ENCODE results near the gene SNRNP70.
A peak's percentile ranks its signal among the peaks of the same experiment; 100 is the strongest.

SNRNP70 gene

DNA sequence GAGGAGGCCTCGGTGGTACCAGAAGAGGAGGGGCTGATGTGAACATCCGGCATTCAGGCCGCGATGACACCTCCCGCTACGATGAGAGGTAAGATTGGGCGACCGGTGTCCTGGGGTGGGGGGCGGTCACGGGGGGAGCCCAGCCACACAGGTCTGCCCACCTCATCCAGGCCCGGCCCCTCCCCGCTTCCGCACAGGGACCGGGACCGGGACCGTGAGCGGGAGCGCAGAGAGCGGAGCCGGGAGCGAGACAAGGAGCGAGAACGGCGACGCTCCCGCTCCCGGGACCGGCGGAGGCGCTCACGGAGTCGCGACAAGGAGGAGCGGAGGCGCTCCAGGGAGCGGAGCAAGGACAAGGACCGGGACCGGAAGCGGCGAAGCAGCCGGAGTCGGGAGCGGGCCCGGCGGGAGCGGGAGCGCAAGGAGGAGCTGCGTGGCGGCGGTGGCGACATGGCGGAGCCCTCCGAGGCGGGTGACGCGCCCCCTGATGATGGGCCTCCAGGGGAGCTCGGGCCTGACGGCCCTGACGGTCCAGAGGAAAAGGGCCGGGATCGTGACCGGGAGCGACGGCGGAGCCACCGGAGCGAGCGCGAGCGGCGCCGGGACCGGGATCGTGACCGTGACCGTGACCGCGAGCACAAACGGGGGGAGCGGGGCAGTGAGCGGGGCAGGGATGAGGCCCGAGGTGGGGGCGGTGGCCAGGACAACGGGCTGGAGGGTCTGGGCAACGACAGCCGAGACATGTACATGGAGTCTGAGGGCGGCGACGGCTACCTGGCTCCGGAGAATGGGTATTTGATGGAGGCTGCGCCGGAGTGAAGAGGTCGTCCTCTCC, 22.6 kb downstream of the SNRNP70 start:
- TF ChIP-seq, protein P1, sequence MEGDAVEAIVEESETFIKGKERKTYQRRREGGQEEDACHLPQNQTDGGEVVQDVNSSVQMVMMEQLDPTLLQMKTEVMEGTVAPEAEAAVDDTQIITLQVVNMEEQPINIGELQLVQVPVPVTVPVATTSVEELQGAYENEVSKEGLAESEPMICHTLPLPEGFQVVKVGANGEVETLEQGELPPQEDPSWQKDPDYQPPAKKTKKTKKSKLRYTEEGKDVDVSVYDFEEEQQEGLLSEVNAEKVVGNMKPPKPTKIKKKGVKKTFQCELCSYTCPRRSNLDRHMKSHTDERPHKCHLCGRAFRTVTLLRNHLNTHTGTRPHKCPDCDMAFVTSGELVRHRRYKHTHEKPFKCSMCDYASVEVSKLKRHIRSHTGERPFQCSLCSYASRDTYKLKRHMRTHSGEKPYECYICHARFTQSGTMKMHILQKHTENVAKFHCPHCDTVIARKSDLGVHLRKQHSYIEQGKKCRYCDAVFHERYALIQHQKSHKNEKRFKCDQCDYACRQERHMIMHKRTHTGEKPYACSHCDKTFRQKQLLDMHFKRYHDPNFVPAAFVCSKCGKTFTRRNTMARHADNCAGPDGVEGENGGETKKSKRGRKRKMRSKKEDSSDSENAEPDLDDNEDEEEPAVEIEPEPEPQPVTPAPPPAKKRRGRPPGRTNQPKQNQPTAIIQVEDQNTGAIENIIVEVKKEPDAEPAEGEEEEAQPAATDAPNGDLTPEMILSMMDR (IDR thresholded peaks at IDR 0.05; ENCODE audit: low read depth, low read length): no peak

GRCh38 chr19:49109051-49109450, 23.8 kb downstream of the SNRNP70 start:
- TF ChIP-seq, protein P1 (IDR thresholded peaks at IDR 0.05; ENCODE audit: low read depth, low read length): no peak
- no peak overlapping the region for H3K4me3 ChIP-seq (ENCODE audit: low read depth, low read length)

More for the DNA sequence above, 22.6 kb downstream of the SNRNP70 start:
- H3K4me3 ChIP-seq (ENCODE audit: low read depth, low read length): no peak overlapping the region

DNA sequence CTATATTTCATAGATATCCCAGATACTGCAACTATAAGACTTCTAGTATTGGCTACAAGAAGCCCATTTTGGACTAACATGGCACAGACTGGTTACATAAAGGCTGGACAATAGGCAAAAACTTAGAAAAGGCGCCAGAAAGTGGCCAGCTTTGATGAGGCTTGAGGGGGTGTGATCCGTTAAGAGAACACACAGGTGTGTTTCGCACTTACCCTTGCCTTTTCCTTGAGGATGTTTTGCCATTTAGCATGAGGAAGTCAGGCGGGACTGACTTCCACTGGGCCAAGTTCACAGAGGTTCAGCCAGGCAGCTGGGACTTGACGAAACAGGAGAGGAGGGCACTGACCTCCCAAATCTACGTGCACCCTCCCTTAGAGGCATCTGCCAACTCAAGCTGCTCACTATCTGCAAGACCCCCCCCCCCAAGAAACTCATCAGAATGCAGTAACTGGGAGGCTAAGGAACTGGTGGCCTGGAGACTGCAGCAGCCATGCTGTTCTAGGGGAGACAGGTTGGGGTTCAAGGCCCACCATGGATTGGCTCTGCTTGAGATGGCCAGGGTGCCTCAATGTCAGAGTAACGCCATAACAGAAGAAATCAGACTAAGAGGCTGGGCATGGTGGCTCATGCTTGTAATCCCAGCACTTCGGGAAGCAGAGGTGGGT, 24.4 kb downstream of the SNRNP70 start:
- TF ChIP-seq, protein P1 (IDR thresholded peaks at IDR 0.05; ENCODE audit: low read depth, low read length): no peak

DNA sequence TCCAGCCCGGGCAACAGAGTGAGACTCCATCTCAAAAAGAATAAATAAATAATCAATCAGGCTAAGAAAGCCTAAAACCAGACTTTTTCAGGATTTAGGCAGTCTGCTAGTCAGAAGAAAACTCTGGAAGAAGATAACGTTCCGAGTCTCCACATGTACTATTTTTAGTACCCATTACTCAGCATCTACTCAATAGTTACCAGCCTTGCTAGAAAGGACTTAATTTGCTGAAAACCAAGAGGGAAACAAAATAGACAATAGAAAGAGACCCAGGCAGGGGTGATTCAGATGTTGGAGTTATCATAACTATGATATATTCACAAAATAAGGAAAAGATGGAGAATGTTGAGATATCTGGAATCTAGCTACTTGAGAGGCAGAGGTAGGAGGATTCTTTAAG, 25.3 kb downstream of the SNRNP70 start:
- TF ChIP-seq, protein P1 (IDR thresholded peaks at IDR 0.05; ENCODE audit: low read depth, low read length): no peak
- no peak overlapping the region for H3K4me3 ChIP-seq (ENCODE audit: low read depth, low read length)

More for the DNA sequence above, 24.4 kb downstream of the SNRNP70 start:
- H3K4me3 ChIP-seq (ENCODE audit: low read depth, low read length): no peak overlapping the region

- TF ChIP-seq, protein P1 (IDR thresholded peaks at IDR 0.05; ENCODE audit: low read depth, low read length): no peak
- H3K4me3 ChIP-seq (ENCODE audit: low read depth, low read length): no peak overlapping the region
These were observed 26.2 kb downstream of the SNRNP70 start for GRCh38 chr19:49111218-49111998.

DNA sequence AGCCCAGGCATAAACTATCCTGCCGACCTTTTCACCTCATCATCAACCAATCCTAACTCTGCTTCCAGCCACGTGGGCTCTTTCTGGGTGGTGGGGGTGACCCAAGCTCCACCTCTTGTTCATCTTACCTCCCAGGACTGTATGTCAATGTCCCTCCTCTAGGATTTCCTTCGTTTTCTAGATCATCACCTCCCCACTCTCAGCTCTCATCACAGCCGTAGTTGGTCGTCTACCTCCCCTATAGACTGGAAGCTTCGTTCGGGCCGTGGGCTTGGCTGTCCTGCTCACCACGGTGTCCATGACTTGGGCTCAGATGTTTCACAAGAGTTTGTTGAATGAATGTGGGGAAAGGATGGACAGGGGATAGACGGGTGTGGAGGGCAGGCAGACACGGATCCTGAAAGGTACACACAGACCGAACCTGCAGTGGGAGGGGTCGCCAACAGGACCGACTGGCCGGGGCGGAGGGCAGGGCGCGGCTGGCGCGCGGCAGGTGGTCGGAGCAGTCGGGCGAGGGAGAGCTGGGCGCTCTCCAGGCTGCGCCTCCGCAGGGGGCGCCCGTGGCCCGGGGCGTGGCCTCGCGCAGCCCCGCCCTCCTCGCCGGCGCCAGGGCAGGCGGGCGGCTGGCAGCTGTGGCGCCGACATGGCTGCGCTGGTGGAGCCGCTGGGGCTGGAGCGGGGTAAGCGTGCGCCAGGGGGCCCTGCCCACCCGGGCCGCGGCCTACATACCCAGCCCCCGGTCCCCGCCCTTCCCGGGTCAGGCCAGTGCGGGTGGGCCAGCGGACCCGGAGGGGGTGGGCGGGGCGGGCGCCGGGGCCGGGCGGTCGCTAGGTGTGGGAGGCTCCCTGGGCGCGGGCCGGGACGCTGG, 28.7 kb downstream of the SNRNP70 start, which contains the start of gene LIN7B:
Gene LIN7B, plus strand, starts transcription at position 609 of the 868 bp plus-strand sequence. Its CDS starts 35 bp downstream, at position 644.
- H3K4me3 ChIP-seq (ENCODE audit: low read depth, low read length): peak within 1 kb of the TSS; percentile 66
- TF ChIP-seq, protein P1 (IDR thresholded peaks at IDR 0.05; ENCODE audit: low read depth, low read length): 0 out of 2 replicates have a peak, but pooled peaks have one; percentile 21

Data from WI38 (cell line).